ENCODE data around the gene GABRG3. TPM values are rescaled to one million over a fixed set of nuclear protein-coding genes. Genes with fewer than 3 reads are reported as not detected.

GABRG3 gene
- total and polyA plus RNA-seq, 4 donors, result 0.02 to 0.19 TPM; not detected in 2

DNA sequence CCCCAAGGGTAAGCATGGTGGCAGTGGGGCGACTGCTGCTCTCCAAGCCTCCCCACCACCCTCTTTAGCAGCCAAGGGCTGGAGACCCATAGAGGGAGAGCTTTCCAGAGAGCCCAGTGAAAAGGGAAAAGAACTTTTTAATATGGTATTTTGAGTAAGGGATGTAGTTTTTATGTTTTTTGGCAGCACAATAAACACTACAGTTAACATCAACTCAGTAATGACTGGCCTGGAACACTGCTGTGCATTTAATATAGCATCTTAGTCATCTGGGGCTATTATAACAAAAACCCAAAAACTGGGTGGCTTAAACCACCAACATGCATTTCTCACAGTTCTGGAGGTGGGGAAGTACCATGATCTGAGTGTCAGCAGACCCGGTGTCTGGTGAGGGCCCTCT, 495.8 kb downstream of the GABRG3 start:
- no peak for DNase-seq (ENCODE audit: low spot score)
- Histone ChIP-seq H3K9ac (ENCODE audit: low read depth in 1 of 2, low read length in 2 of 2) (no peak overlapping the region), H3K9me3 (ENCODE audit: control insufficient read depth in 4 of 4, low read length in 3 of 4) (no peaks in the 10 kb centered on the region), H3K4me1 (ENCODE audit: control insufficient read depth in 4 of 4, insufficient read depth in 4 of 4, low read length in 3 of 4) (no peaks in the 10 kb centered on the region), H3K27ac (ENCODE audit: low read depth in 1 of 2, low read length in 2 of 2) (no peak overlapping the region), H3K4me3 (ENCODE audit: low read depth in 1 of 3, low read length in 3 of 3) (no peak overlapping the region), H3K27me3 (ENCODE audit: control insufficient read depth in 4 of 4, insufficient read depth in 4 of 4, low read length in 3 of 4) (no peaks in the 10 kb centered on the region), H3K36me3 (ENCODE audit: control insufficient read depth in 4 of 4, insufficient read depth in 3 of 4, low read depth in 1 of 4, low read length in 3 of 4) (no peaks in the 10 kb centered on the region)
- 70% methylated on average over 2 of the region's 2 CpGs for WGBS
- no peak for TF ChIP-seq FOXA1 (IDR thresholded peaks at IDR 0.05)
- TF ChIP-seq SP1 (IDR thresholded peaks at IDR 0.05), result no peak
- no peak for TF ChIP-seq FOXA2 (IDR thresholded peaks at IDR 0.05)
- TF ChIP-seq MAX (IDR thresholded peaks at IDR 0.05), result no peak
- TF ChIP-seq HNF4G (IDR thresholded peaks at IDR 0.05), result no peak
- TF ChIP-seq, protein P1, sequence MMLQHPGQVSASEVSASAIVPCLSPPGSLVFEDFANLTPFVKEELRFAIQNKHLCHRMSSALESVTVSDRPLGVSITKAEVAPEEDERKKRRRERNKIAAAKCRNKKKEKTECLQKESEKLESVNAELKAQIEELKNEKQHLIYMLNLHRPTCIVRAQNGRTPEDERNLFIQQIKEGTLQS (IDR thresholded peaks at IDR 0.05), result no peak
- no peak for TF ChIP-seq JUND (IDR thresholded peaks at IDR 0.05)
- TF ChIP-seq RAD21 (IDR thresholded peaks at IDR 0.05), result no peak
- TF ChIP-seq NR2F2 (IDR thresholded peaks at IDR 0.05), result no peak
- TF ChIP-seq, protein P2, sequence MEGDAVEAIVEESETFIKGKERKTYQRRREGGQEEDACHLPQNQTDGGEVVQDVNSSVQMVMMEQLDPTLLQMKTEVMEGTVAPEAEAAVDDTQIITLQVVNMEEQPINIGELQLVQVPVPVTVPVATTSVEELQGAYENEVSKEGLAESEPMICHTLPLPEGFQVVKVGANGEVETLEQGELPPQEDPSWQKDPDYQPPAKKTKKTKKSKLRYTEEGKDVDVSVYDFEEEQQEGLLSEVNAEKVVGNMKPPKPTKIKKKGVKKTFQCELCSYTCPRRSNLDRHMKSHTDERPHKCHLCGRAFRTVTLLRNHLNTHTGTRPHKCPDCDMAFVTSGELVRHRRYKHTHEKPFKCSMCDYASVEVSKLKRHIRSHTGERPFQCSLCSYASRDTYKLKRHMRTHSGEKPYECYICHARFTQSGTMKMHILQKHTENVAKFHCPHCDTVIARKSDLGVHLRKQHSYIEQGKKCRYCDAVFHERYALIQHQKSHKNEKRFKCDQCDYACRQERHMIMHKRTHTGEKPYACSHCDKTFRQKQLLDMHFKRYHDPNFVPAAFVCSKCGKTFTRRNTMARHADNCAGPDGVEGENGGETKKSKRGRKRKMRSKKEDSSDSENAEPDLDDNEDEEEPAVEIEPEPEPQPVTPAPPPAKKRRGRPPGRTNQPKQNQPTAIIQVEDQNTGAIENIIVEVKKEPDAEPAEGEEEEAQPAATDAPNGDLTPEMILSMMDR (IDR thresholded peaks at IDR 0.05; ENCODE audit: low read depth, low read length, missing input control), result no peak
- no peak for TF ChIP-seq RXRA (IDR thresholded peaks at IDR 0.05)
- no peak for TF ChIP-seq GABPA (IDR thresholded peaks at IDR 0.05 in 1 of 2, conservative IDR thresholded peaks at IDR 0.05 in 1 of 2)

DNA sequence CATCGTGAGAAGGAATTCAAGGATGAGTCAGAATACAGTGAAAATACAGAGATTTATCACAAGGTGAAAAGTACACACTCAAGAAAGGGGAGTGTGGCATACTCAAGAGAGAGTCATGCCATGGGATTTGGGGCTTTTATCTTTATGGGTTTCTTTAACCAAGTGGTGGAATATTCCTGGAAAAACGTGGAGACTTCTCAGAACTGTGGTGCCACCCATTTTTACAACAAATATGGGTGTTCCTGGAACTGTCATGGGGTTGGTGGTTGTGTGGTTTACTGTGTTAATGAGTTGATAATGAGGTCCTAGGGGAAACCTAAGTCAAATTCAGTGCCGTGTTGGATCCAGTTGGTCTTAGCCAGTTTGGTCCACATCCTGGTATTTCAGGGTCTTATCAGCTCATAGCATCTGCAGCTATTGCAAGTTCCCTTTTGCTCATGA, 497.2 kb downstream of the GABRG3 start:
- Histone ChIP-seq H3K9me3 (ENCODE audit: control insufficient read depth in 4 of 4, low read length in 3 of 4) (no peaks in the 10 kb centered on the region), H3K4me1 (ENCODE audit: control insufficient read depth in 4 of 4, insufficient read depth in 4 of 4, low read length in 3 of 4) (no peaks in the 10 kb centered on the region), H3K4me3 (ENCODE audit: low read depth in 1 of 3, low read length in 3 of 3) (no peak overlapping the region), H3K9ac (ENCODE audit: low read depth in 1 of 2, low read length in 2 of 2) (no peak overlapping the region), H3K27ac (ENCODE audit: low read depth in 1 of 2, low read length in 2 of 2) (no peak overlapping the region), H3K27me3 (ENCODE audit: control insufficient read depth in 4 of 4, insufficient read depth in 4 of 4, low read length in 3 of 4) (no peaks in the 10 kb centered on the region), H3K36me3 (ENCODE audit: control insufficient read depth in 4 of 4, insufficient read depth in 3 of 4, low read depth in 1 of 4, low read length in 3 of 4) (no peaks in the 10 kb centered on the region)
- WGBS, result 44% methylated on average over 3 of the region's 3 CpGs
- no peak for DNase-seq (ENCODE audit: low spot score)
- no peak for TF ChIP-seq RAD21 (IDR thresholded peaks at IDR 0.05)

DNA sequence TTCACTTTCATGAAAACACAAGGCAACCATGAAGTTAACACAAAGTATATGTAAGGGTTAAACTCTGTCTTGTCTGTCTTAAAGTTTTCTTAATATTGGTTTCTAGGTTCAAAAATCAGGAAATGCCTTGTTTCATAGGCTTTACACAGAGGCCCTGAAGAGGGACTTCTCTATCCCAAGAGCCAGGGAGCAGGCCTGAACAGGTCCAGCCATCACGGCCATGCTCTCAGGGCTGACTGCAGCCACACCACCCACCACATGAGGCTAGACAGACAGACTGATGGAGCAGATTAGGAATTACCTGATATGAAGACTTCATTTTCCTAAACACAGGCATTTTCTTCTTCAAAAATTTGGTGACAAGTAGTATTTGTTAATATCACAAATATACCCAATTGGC, 502.9 kb downstream of the GABRG3 start:
- Histone ChIP-seq H3K9ac (ENCODE audit: low read depth in 1 of 2, low read length in 2 of 2) (no peak overlapping the region), H3K27ac (ENCODE audit: low read depth in 1 of 2, low read length in 2 of 2) (no peak overlapping the region), H3K4me1 (ENCODE audit: control insufficient read depth in 4 of 4, insufficient read depth in 4 of 4, low read length in 3 of 4) (no peaks in the 10 kb centered on the region), H3K9me3 (ENCODE audit: control insufficient read depth in 4 of 4, low read length in 3 of 4) (no peaks in the 10 kb centered on the region), H3K36me3 (ENCODE audit: control insufficient read depth in 4 of 4, insufficient read depth in 3 of 4, low read depth in 1 of 4, low read length in 3 of 4) (no peaks in the 10 kb centered on the region), H3K4me3 (ENCODE audit: low read depth in 1 of 3, low read length in 3 of 3) (no peak overlapping the region), H3K27me3 (ENCODE audit: control insufficient read depth in 4 of 4, insufficient read depth in 4 of 4, low read length in 3 of 4) (no peaks in the 10 kb centered on the region)
- TF ChIP-seq REST (IDR thresholded peaks at IDR 0.05) (no peak), FOXA1 (IDR thresholded peaks at IDR 0.05) (no peak), EGR1 (IDR thresholded peaks at IDR 0.05; ENCODE audit: low read depth in 2 of 2) (no peak), HNF4G (IDR thresholded peaks at IDR 0.05) (no peak), RAD21 (IDR thresholded peaks at IDR 0.05) (no peak), MAX (IDR thresholded peaks at IDR 0.05) (no peak), FOXA2 (IDR thresholded peaks at IDR 0.05) (no peak), GABPA (IDR thresholded peaks at IDR 0.05 in 1 of 2, conservative IDR thresholded peaks at IDR 0.05 in 1 of 2) (no peak), JUND (IDR thresholded peaks at IDR 0.05) (no peak), NR2F2 (IDR thresholded peaks at IDR 0.05) (no peak)
- TF ChIP-seq, protein P3, sequence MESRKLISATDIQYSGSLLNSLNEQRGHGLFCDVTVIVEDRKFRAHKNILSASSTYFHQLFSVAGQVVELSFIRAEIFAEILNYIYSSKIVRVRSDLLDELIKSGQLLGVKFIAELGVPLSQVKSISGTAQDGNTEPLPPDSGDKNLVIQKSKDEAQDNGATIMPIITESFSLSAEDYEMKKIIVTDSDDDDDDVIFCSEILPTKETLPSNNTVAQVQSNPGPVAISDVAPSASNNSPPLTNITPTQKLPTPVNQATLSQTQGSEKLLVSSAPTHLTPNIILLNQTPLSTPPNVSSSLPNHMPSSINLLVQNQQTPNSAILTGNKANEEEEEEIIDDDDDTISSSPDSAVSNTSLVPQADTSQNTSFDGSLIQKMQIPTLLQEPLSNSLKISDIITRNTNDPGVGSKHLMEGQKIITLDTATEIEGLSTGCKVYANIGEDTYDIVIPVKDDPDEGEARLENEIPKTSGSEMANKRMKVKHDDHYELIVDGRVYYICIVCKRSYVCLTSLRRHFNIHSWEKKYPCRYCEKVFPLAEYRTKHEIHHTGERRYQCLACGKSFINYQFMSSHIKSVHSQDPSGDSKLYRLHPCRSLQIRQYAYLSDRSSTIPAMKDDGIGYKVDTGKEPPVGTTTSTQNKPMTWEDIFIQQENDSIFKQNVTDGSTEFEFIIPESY (IDR thresholded peaks at IDR 0.05), result no peak
- TF ChIP-seq, protein P1 (IDR thresholded peaks at IDR 0.05), result no peak
- DNase-seq (ENCODE audit: low spot score), result no peak
- 67% methylated on average over 1 of the region's 1 CpG for WGBS

Data from liver (tissue), 9 donors.